GM20431 (cell line): ENCODE data around the gene BTN2A1.
"Not testable (repeated sequence)": the region's sequence is repeated elsewhere in the genome, so short reads cannot be mapped to it uniquely, and the experiment has no call there.

Experiments used
- in situ Hi-C: fragments of 300-500 bp; cut with MseI, MboI; formaldehyde crosslinking; loops from one replicate; pipeline ENCODE4 v1.15.0; 2020; ENCODE audit warnings: low sequenced_read_pairs; ENCODE audit not compliant: unreplicated experiment

The BTN2A1 gene

DNA sequence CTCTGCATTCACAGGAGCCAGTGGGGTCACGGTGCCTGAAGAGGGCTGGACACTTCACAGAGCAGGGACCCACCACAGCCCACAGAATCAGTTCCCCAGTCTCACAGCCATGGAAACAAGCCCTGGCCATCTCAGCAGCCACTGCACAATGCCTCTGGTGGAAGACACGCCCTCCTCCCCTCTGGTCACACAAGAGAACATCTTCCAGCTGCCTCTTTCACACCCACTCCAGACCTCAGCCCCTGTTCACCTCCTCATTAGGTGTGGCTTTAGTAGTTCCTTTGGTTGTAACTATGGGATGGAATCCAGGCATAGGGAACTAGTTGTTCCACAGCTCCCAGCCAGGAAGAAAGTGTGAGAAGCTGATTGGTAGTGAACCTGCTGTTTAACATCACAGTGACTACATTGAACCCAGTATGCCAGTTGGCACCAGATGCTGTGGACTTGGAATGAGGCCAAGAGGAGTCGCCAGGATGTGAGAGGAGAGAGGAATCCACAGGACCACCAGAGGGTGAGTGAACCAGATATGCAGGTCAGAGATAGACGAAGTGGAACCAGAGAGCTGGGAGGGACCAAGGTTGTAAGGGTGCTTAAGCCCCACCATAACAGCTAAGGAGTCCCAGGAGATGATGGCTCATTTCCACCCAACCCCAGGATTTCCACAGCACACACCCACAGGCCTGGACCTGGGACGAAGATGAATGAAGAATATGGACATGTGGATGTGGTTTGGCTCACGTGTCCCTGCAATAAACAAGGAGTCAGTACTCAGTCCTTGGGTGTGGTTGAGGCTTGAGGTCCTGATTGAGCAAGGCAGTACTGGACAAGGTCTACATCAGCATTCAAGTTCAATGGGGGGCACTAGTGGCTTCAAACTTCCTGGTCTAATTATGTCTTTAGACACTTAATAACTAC, 26.2 kb upstream of the BTN2A1 start:
- in situ Hi-C loops, result no loop called here

DNA sequence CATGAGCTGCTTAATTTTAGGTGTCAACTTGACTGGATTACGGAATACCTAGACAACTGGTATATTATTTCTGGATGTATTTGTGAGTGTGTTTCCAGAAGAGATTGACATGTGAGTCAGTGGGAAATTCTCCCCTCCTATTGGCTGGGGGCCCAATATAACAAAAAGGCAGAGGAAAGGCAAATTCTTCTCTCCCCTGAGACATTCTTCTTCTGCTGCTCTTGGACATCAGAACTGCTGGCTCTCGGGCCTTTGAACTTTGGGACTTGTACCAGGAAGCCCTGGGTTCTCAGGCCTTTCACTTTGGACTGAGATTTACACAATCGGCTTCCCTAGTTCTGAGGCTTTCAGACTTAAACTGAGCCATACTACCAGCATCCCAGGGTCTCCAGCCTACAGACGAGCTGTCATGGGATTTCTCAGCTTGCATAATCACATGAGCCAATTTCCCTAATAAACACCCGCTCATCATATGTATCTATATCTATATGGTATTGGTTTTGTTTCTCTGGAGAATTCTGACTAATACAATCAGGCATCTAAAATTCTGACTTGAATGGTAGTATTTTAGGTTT, 25.0 kb upstream of the BTN2A1 start:
- in situ Hi-C loops, result no loop called here

DNA sequence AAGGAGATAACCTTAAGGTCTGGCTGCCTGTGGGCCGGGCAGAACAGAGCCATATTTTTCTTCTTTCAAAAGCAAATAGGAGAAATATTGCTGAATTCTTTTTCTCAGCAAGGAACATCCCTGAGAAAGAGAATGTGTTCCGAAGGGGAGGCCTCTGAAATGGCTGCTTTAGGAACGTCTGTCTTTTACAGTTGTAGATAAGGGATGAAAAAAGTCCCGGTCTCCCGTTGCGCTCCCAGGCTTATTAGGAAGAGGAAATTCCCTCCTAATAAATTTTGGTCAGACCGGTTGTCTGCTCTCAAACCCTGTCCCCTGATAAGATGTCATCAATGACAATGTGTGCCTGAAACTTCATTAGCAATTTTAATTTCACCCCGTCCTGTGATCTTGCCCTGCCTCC, 24.1 kb upstream of the BTN2A1 start:
- in situ Hi-C loops, result not testable (repeated sequence)

DNA sequence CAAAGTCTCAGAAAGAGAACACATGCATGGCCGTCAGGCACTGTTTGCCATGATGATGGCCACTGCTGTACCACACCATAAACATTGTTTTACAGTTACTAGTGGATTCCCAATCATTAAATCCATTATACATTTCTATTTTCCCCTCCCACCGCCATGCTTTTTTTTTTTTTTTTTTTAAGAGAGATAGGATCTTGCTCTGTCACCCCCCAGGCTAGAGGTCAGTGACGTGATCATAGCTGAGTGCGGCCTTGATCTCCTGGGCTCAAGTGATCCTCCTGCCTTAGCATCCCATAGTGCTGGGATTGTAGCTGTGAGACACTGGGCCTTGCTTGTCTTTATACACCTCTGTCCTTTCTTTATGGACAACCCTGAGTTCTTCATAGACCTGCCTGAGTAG, 21.7 kb upstream of the BTN2A1 start:
- in situ Hi-C loops, result no loop called here

DNA sequence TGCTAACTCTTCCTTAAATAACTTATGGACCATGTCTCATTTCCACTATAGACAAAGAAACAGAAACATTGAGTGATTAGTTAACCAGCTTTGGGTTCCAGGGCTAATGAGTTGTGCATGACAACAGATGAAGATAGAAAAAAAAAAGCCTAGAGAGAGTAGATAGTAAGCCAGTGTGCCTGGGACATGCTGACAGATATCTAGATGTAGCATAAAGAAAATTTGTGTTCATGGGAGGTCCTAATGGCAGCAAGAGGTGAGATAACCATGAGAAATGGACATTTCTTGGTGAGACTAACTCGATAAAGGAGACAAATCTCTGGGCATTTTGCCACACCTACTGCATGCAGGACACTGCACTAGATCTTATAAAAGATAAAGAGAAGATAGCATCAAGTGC, 20.2 kb upstream of the BTN2A1 start:
- in situ Hi-C loops, result no loop called here

DNA sequence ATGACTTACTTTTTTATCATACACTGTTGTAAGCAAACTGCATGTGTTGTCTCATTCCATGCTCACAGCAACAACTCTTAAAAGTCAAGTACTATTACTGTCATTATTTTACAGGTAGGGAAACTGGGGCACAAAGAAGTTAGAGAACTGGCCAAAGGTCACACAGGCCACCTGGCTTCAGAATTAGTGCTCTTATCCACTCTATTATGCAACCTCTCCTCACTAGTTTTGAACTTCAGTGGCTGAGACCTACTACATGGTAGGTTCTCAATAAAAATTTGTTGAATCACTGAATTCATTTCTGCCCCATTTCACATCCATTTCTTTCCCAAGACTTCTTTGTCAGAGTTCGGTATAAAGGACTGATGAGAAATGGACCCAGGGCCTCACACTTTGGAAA, 19.8 kb upstream of the BTN2A1 start:
- in situ Hi-C loops, result no loop called here

DNA sequence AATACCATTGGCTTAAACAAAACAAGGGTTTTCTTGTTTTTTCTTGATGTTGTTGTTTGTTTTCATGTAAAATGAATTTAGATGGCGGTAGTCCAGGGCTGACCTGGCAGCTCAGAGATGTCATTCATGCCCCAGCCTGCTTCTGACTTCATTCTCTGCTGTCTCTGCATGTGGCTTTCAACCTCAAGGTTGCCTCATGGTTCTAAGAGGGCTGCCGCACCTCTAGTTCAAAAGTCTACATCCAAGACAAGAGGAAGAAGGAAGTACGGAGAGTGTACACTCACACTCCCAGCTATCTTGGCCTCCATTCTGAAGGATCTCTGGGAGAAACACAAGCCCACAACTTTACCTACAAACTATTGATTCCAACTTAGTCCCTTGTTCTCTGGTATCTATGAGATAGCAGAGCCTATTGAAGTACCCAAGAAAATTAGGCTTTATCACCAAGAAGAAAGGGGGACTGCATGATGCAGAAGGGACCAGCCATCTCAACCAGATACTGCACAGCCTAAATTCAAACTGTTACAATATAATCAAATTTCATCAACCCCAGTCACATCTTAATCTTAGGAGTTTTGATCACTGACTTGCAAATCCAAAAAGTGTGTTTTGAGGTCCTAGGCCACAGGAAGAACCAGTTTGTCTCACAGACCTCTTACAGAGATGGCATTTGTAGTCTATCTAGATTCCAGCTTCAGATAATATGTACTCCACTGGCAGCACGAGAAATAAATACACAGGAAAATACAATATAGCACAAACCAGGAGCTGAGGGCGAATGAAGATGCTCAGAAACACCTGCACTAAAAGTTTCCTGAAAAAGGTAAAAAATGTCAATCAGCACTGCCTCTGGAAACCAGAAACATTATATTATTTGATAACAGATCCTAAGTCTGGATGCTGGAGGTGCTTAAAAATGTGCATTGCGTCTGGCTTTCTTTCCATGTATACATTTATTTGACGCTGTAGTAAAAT, 18.3 kb upstream of the BTN2A1 start:
- in situ Hi-C loops, result no loop called here

DNA sequence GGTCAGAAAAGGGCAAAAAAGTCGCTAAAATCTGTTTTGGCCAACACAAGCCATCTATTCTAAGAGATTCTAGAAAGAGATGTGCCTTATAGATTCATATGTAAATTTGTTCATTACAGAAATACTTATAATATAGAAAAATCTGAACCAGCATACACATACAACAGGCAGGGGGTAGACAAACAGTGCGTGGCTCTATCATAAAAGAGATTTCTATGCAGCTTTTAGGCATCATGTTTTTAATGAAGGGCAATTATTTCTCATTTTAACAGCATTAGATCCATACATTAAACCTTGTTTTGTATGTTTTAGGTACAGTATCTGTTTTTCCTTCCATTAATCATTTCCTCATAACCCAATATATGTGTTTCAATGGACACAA, 16.8 kb upstream of the BTN2A1 start:
- in situ Hi-C loops, result no loop called here

DNA sequence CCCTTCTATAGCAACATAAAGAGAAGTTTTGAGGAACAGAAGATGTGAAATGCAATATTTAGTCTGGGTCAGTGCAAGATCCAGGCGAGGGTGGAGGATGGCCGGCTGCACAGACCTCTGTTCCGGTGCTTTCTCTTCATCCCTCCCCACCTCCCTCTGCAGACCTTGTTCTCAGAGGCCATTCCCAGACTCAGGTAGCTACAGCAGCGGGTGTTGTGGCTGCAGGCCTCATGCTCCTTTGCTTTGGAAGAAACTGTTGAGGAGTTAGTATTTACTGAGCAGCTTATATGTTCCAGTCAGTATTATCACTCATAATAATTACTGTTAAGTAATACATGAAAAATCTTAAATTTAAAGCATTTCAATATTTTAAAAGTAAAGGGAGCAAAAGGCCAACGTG, 15.8 kb upstream of the BTN2A1 start:
- in situ Hi-C loops, result no loop called here

DNA sequence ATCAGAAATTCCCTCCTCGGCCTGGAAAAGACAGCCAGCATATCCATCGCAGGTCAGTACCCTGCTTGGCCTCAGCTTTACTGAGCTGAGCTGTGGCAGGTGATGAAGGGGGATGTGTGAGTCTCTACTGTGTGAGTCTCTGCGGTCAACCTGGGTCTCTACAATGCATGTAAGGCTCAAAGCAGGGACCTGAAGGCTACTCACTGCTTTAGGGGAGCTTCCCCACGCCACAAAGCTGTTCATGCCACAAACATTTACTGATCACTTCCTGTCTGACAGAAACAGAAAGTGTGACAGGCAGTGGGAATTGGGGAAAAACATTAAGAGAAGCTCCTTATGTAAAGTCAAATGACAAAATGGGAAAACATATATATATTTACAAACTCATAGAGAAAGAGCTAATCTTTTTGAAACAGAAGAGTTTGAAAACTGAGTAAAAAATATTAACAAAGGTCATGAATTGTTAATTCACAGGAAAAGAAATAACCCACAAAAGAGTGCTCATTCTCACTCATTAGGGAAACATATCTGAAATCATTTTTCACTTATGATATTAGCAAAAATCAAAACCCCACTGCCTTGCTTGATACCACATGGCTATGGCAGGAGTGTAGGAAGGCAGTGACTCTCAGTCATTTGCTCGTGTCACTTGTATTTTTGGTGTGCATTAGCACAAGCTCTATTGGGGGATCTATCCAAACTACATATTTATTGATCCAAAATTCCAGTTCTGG, 11.7 kb upstream of the BTN2A1 start:
- in situ Hi-C loops, result no loop called here

DNA sequence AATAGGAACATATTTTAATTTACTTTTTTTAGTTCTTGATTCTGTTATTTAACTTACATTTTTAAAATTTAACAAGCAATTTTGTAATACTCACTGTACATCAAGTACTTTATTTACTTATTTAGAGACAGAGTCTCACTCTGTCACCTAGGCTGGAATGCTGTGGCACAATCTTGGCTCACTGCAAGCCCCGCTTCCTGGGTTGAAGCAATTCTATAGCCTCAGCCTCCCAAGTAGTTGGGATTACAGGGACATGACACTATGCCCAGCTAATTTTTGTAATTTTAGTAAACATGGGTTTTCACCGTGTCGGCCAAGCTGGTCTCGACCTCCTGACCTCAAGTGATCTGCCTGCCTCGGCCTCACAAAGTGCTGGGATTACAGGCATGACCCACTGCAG, 10.5 kb upstream of the BTN2A1 start:
- in situ Hi-C loops, result no loop called here

DNA sequence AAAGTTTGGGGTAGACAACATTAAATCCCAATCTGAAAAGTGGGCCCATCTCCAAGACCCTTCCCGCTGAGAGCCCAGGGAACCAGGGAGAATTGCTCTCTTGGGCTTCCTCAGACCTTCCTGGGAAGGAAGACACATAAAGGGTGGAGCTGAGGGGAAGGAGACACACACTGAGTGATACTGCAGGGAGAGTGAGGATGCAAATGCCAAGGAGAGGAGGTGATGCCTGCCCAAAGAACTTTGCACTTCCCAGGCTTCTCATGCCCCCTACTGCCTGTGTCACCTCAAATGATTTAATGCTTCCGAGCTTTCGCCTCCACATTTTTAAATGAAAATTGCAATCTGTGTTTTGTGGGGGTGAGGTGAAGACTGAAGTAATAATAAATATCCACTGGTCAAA, 7.5 kb upstream of the BTN2A1 start:
- in situ Hi-C loops, result no loop called here

DNA sequence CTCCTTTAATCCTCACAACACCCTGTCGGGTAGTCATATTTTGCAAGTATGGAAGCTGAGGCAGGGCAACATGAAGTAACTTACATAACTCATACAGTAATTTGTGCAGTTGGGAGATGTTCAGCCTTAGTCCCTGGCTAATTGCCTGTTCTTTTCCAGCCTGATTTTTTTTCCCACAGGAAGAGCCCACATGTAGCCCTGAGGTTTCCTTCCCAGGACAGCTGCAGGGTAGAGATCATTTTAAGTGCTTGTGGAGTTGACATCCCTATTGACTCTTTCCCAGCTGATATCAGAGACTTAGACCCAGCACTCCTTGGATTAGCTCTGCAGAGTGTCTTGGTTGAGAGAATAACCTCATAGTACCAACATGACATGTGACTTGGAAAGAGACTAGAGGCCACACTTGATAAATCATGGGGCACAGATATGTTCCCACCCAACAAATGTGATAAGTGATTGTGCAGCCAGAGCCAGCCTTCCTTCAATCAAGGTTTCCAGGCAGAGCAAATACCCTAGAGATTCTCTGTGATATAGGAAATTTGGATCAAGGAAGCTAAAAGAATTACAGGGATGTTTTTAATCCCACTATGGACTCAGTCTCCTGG, 5.0 kb upstream of the BTN2A1 start:
- in situ Hi-C loops, result no loop called here

DNA sequence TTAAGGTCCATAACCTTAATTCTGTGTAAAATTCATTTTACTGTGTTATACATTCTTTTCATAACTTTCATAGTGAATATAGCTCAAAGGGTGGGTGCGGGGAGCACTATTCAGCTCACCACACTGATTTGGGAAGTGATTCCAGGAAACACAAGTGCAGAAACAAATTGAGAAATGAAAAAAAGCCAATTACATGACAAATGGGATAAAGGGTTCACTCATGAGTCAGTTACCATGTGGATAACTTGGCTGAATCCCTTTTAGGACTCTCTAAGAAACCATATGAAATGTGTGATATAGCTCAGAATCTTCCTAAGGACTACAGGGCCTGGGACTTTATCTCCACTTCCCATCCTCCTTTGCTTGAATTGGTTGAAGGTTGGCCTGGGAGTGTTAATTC, 3.1 kb upstream of the BTN2A1 start:
- in situ Hi-C loops, result no loop called here

DNA sequence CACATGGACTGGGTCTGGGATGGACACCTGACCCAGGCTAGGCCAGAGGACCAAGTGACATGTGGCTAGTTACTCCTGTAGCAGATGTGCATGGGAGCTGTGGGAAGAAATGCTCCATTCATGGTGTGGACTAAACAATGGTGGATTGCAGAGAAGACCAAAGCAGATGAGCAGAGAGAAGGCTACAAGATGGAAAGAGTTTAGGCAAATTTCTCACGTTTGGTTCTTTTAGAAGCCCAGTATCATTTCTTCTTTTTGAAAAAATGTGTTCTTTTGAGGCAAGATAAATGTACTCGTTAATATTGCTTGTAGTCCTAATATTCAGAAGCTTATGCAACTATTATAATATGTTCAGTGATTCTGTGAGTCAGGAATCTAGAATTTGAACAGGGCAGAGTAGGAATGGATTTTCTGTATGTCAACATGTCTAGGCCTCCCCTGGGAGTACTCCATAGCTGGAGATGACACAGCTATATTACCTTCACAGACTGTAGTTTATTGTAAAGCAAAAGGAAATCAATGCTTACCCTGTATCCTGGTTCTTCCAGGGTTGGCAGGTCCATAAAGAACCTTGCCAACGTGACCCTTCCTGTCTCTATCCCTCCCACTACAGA, 2.3 kb upstream of the BTN2A1 start:
- in situ Hi-C loops, result no loop called here

DNA sequence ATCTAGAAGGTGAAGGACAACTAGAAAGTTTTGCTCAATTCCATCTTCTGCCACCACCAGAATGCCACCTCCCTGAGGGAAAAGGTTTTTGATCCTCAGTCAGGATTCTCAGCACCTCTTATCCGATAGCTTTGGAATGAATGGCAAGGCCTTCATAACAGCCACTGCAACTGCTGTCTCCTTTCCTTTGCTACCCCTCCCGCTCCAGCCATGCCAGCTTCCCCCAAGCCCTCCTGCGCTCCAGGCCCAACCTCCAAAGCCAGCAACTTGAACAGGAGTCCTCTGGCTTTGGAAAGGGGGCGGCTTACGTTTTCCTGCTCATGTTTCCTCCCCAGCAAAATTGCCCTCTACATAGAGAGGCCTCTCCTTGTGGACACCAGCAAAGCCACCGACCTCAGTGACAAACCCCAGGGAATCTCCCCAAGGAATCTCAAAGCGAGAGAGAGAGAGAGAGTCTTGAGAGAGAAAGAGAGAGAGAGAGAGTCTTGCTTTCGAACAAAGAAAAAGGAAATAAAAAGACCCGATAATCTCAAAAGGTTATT, 420 bp upstream of the BTN2A1 start:
- in situ Hi-C loops, result no loop called here

DNA sequence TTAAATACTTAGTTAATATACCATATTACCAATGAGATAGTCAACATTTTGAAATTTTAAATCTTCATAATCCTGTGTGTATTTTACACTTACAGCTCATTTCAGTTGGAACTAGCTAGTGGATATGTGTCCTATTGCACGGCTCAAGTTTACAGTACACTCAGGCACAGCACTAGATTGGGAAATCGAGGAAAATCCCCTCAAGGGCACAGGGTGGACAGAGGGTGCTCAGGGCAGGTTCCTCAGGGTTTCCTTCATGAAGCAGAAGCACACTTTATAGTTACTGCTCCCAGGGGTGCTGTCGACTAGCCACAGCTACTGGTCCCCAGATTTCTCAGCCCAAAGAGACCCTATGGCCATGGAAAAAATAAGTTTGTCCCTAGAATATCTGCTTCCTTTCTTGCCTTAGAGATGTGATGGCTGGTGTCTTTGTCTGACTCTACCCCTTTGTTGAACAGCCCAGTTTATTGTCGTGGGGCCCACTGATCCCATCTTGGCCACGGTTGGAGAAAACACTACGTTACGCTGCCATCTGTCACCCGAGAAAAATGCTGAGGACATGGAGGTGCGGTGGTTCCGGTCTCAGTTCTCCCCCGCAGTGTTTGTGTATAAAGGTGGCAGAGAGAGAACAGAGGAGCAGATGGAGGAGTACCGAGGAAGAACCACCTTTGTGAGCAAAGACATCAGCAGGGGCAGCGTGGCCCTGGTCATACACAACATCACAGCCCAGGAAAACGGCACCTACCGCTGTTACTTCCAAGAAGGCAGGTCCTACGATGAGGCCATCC, 1.5 kb downstream of the BTN2A1 start:
- in situ Hi-C loops, result no loop called here

DNA sequence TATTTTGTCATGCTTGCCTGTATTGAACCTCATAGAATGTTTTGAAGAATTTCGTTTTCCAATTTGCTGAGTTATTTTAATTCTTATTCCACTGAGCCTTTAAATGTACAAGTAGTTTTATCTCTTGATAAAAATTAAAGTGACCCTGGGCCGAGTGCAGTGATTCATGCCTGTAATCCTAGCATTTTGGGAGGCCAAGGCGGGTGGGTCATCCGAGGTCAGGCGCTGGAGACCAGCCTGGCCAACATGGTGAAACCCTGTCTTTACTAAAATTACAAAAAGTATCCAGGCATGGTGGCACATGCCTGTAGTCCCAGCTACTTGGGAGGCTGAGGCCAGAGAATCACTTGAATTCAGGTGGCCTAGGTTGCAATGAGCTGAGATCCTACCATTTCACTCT, 3.6 kb downstream of the BTN2A1 start:
- in situ Hi-C loops, result not testable (repeated sequence)
